Skin epidermis (tissue), 12 donors: Measurements from ENCODE around the gene TTC8.
"Not testable (repeated sequence)": the region's sequence is repeated elsewhere in the genome, so short reads cannot be mapped to it uniquely, and the experiment has no call there.

Experiments
- H3K27ac ChIP-seq, 21 experiments: fragments of 200-600 bp; sonication (generic) in 11 of 21; one replicate each; pipeline ENCODE4 v1.5.0; 2020; ENCODE audit warnings: mild to moderate bottlenecking in 3 of 21, inconsistent platforms in 2 of 21, moderate library complexity in 2 of 21
- H3K4me3 ChIP-seq, 7 experiments: fragments of 200-600 bp; sonication (generic) in 2 of 7; one replicate each; pipeline ENCODE4 v1.5.0; 2020; ENCODE audit warnings: inconsistent platforms in 2 of 7, mild to moderate bottlenecking in 2 of 7, moderate library complexity in 1 of 7

Gene TTC8

GRCh38 chr14:88857861-88858260, 33.4 kb downstream of the TTC8 start:
- not testable (repeated sequence) for H3K27ac ChIP-seq, H3K4me3 ChIP-seq

GRCh38 chr14:88859118-88859517, 34.7 kb downstream of the TTC8 start:
- H3K27ac ChIP-seq, H3K4me3 ChIP-seq: not testable (repeated sequence)

GRCh38 chr14:88863167-88863566, 38.7 kb downstream of the TTC8 start:
- Histone ChIP-seq H3K27ac (no peak overlapping the region), H3K4me3 (no peak overlapping the region)

- Histone ChIP-seq H3K27ac (no peak overlapping the region), H3K4me3 (no peak overlapping the region)
Measured at GRCh38 chr14:88864198-88864597, 39.7 kb downstream of the TTC8 start.

GRCh38 chr14:88866305-88866704, 41.9 kb downstream of the TTC8 start:
- Histone ChIP-seq H3K27ac (no peak overlapping the region), H3K4me3 (no peak overlapping the region)

GRCh38 chr14:88868558-88869159, 44.2 kb downstream of the TTC8 start:
- H3K4me3 ChIP-seq, result no peak overlapping the region
- H3K27ac ChIP-seq, result no peak overlapping the region

- H3K27ac ChIP-seq, result no peak overlapping the region
- H3K4me3 ChIP-seq, result no peak overlapping the region
Measured at GRCh38 chr14:88870777-88871176, 46.3 kb downstream of the TTC8 start.

- Histone ChIP-seq H3K27ac (no peak overlapping the region), H3K4me3 (no peak overlapping the region)
Measured at GRCh38 chr14:88871429-88871828, 47.0 kb downstream of the TTC8 start.

GRCh38 chr14:88872976-88873375, 48.5 kb downstream of the TTC8 start:
- no peak overlapping the region for H3K4me3 ChIP-seq
- no peak overlapping the region for H3K27ac ChIP-seq

- Histone ChIP-seq H3K27ac (no peak overlapping the region), H3K4me3 (no peak overlapping the region)
Measured at GRCh38 chr14:88877192-88877591, 52.7 kb downstream of the TTC8 start.

- Histone ChIP-seq H3K27ac (no peak overlapping the region), H3K4me3 (no peak overlapping the region)
Measured at GRCh38 chr14:88879022-88879421, 54.6 kb downstream of the TTC8 start.

GRCh38 chr14:88882236-88882635, 57.8 kb downstream of the TTC8 start:
- H3K4me3 ChIP-seq, result no peak overlapping the region
- no peak overlapping the region for H3K27ac ChIP-seq

- H3K4me3 ChIP-seq, result no peak overlapping the region
- peak overlapping the region in 1 of 21 experiments; percentile 9 for H3K27ac ChIP-seq
Measured at GRCh38 chr14:88895116-88895515, 70.7 kb downstream of the TTC8 start.

- H3K27ac ChIP-seq, result no peak overlapping the region
- H3K4me3 ChIP-seq, result no peak overlapping the region
Measured at GRCh38 chr14:88901189-88901588, 76.7 kb downstream of the TTC8 start.

GRCh38 chr14:88901991-88902390, 77.5 kb downstream of the TTC8 start:
- H3K27ac ChIP-seq, result no peak overlapping the region
- no peak overlapping the region for H3K4me3 ChIP-seq

- H3K4me3 ChIP-seq, result no peak overlapping the region
- no peak overlapping the region for H3K27ac ChIP-seq
Measured at GRCh38 chr14:88902850-88903249, 78.4 kb downstream of the TTC8 start.

GRCh38 chr14:88904206-88904647, 79.8 kb downstream of the TTC8 start:
- H3K4me3 ChIP-seq, result no peak overlapping the region
- H3K27ac ChIP-seq, result no peak overlapping the region

- Histone ChIP-seq H3K27ac (no peak overlapping the region), H3K4me3 (no peak overlapping the region)
Measured at GRCh38 chr14:88904864-88905263, 80.4 kb downstream of the TTC8 start.

GRCh38 chr14:88908216-88908615, 83.8 kb downstream of the TTC8 start:
- Histone ChIP-seq H3K4me3 (no peak overlapping the region), H3K27ac (no peak overlapping the region)

- Histone ChIP-seq H3K27ac (no peak overlapping the region), H3K4me3 (no peak overlapping the region)
Measured at GRCh38 chr14:88910386-88910785, 85.9 kb downstream of the TTC8 start.

GRCh38 chr14:88911809-88912208, 87.4 kb downstream of the TTC8 start:
- no peak overlapping the region for H3K27ac ChIP-seq

GRCh38 chr14:88914956-88915355, 90.5 kb downstream of the TTC8 start:
- Histone ChIP-seq H3K4me3 (no peak overlapping the region), H3K27ac (no peak overlapping the region)

More at GRCh38 chr14:88911809-88912208, 87.4 kb downstream of the TTC8 start:
- H3K4me3 ChIP-seq, result no peak overlapping the region
